Posterior vena cava (tissue), 2 donors: ENCODE measurements around the gene ACOT8. TPM values are rescaled to one million over a fixed set of nuclear protein-coding genes. Genes with fewer than 3 reads are reported as not detected.
"Not testable (repeated sequence)": the region's sequence is repeated elsewhere in the genome, so short reads cannot be mapped to it uniquely, and the experiment has no call there.

Experiments used
- DNase-seq: peaks from one replicate; pipeline ENCODE4 v3.0.0-alpha.2; 2020; ENCODE audit warnings: low spot score
- intact Hi-C, 2 donors: fragments of 100-400 bp; cut with DNase I; formaldehyde crosslinking; loops; one replicate each; pipeline versions ENCODE4 v1.14.1 to v1.14.2; 2022 to 2023
- long read RNA-seq, 2 donors: library from polyadenylated mRNA; unstranded; transcript quantifications; one replicate each; pipeline ENCODE4 v2.0.0, GENCODE V29; 2020 to 2021
- total RNA-seq, 2 donors: library from RNA; stranded (reverse); fragmentation: NEBNext Ultra II Directional; extraction: Animal tissue kit (Norgen Biotek cat#: 25700); gene quantifications; one replicate each; pipeline ENCODE4 v1.2.1, GENCODE V29; 2021
- donor health status: DM: yes; HTN: yes; CAD: no.
- donor health status: DM: yes; HTN: yes; CAD: no.

Gene ACOT8
- 10 to 100 TPM; 12.2 to 14.1 TPM for total RNA-seq
- long read RNA-seq, donor 1, transcript ACOT8-201 (6 exons, 1,168 nt), result major isoform, 6 of 17 reads
- long read RNA-seq, donor 1, partial matches to known transcripts, result 2 of 17 reads
- long read RNA-seq, donor 1, other reads (novel, unspliced or antisense), result 8 of 17 reads
- long read RNA-seq, donor 2, transcript ACOT8-201 (6 exons, 1,168 nt), result major isoform, 28 of 41 reads
- long read RNA-seq, donor 2, partial matches to known transcripts, result 2 of 41 reads
- long read RNA-seq, donor 2, other reads (novel, unspliced or antisense), result 8 of 41 reads

GRCh38 chr20:45857114-45857881 lies at the start of gene ACOT8, which contains the start of gene ZSWIM3:
Gene ACOT8, minus strand, starts transcription at chr20:45857392. Its CDS starts 77 bp downstream, at chr20:45857315.
Gene ZSWIM3, plus strand, starts transcription at chr20:45857614. Its CDS starts 212 bp downstream, at chr20:45857826.
- intact Hi-C loops, result no loop called here
- DNase-seq, result peak; percentile 96

GRCh38 chr20:45905505-45906079 lies 48.4 kb upstream of the ACOT8 start:
- intact Hi-C loops, result no loop called here
- no peak for DNase-seq

- DNase-seq, result no peak
- intact Hi-C loops, result no loop called here
Observed at GRCh38 chr20:45904583-45905504, 47.7 kb upstream of the ACOT8 start.

GRCh38 chr20:45902199-45902701 lies 45.1 kb upstream of the ACOT8 start:
- intact Hi-C loops, result no loop called here
- DNase-seq, result no peak

- DNase-seq, result not testable (repeated sequence)
Observed at GRCh38 chr20:45901332-45901731, 44.1 kb upstream of the ACOT8 start.

GRCh38 chr20:45899046-45899835 lies 42.0 kb upstream of the ACOT8 start:
- intact Hi-C loops, result no loop called here
- DNase-seq, result no peak

More at GRCh38 chr20:45901332-45901731, 44.1 kb upstream of the ACOT8 start:
- intact Hi-C loops, result not testable (repeated sequence)

GRCh38 chr20:45898285-45898684 lies 41.1 kb upstream of the ACOT8 start:
- DNase-seq, result no peak
- intact Hi-C loops, result no loop called here

- DNase-seq, result no peak
- intact Hi-C loops, result no loop called here
Observed at GRCh38 chr20:45897692-45898091, 40.5 kb upstream of the ACOT8 start.

- intact Hi-C loops, result no loop called here
- DNase-seq, result no peak
Observed at GRCh38 chr20:45897289-45897688, 40.1 kb upstream of the ACOT8 start.

GRCh38 chr20:45896641-45897161 lies 39.5 kb upstream of the ACOT8 start:
- intact Hi-C loops, result no loop called here
- no peak for DNase-seq

- intact Hi-C loops, result no loop called here
- DNase-seq, result peak; percentile 84
Observed at GRCh38 chr20:45894797-45895196, 37.6 kb upstream of the ACOT8 start.

- DNase-seq, result no peak
- intact Hi-C loops, result no loop called here
Observed at GRCh38 chr20:45893831-45894230, 36.6 kb upstream of the ACOT8 start.

- intact Hi-C loops, result no loop called here
Observed at GRCh38 chr20:45892828-45893500, 35.8 kb upstream of the ACOT8 start.

GRCh38 chr20:45892049-45892825 lies 35.0 kb upstream of the ACOT8 start:
- intact Hi-C loops, result no loop called here

More at GRCh38 chr20:45892828-45893500, 35.8 kb upstream of the ACOT8 start:
- DNase-seq, result no peak

GRCh38 chr20:45890985-45891983 lies 34.1 kb upstream of the ACOT8 start, which contains the start of the genes CTSA and NEURL2:
Gene CTSA, plus strand, starts transcription at chr20:45891335. Its CDS starts 234 bp downstream, at chr20:45891569.
Gene NEURL2, minus strand, starts transcription at chr20:45891208. Its CDS starts 217 bp downstream, at chr20:45890991.
- intact Hi-C loops, result no loop called here
- peak; percentile 98 for DNase-seq

More at GRCh38 chr20:45892049-45892825, 35.0 kb upstream of the ACOT8 start:
- peak; percentile 73 for DNase-seq
